SKM-1 (cell line): ENCODE measurements around the gene ZNF83.
"Not testable (repeated sequence)": the region's sequence is repeated elsewhere in the genome, so short reads cannot be mapped to it uniquely, and the experiment has no call there.

Source experiments
- DNase-seq: peaks from one replicate; lab custom pipeline; 2025; ENCODE audit not compliant: unreplicated experiment; lab: John Stamatoyannopoulos, UW

Gene ZNF83

DNA sequence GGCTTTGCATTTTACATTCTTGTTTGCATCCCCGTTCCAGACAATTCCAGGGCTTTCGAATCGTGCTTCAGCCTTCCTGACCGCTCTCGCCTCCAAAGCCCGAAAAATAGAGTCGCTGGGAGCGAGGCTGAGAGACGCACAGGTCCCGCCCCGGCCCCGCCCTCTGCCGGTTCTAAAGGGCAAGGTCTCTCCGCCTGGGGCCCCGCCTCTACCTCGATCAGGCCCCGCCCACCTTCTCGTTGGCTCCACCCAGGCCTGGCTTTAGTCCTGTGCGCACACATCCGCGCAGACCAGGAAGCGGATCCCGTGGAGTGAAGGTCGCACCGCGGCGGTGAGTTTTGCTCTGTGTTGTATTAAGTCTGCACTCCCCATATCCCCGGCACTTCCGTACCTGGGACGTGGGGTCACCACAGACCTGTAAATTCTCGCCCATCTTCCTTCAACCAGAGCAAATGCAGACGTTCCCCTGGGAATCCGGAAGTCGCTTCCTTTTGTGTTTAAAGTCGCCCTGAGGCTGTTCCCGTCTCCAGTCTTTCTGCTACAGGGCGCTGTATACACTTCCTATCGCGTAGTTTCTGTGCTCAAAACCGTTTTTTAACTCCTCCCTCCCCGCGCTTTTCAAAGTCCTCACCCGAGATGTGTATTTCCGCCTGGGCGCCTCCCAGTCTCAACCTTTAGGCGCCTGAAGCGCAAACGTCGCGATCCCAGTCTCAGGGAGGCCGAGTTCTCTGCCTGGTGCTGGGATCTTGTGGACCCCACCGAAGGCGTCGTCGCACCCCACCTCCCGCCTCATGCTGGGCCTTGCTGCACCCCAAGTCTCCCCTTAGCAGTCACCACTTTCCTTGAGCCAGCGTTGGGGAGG is 67.9 kb downstream of the ZNF83 start, which contains the start of gene ZNF701:
TSS of gene ZNF701 (plus strand) at position 288 of the 862 bp plus-strand sequence. CDS start 3,861 bp downstream, outside the sequence.
- peak; percentile 36 for DNase-seq

DNA sequence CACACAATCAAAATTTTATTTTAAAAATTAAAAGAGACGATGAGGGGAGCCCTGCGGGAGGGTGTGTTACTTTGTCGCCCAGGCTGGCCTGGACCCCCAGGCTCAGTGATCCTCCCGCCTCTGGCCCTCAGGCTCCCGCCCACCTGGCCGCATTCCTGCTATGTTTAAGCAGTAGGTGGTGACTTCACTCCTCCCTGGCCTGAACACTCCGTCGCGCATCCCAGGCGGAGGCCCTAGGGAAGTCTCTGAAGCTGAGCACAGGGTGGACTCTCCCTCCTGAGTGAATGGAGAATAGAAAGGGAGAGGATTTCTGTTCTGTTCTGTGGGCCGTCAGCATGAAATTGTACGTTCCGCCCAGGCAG is 68.5 kb downstream of the ZNF83 start:
- not testable (repeated sequence) for DNase-seq

DNA sequence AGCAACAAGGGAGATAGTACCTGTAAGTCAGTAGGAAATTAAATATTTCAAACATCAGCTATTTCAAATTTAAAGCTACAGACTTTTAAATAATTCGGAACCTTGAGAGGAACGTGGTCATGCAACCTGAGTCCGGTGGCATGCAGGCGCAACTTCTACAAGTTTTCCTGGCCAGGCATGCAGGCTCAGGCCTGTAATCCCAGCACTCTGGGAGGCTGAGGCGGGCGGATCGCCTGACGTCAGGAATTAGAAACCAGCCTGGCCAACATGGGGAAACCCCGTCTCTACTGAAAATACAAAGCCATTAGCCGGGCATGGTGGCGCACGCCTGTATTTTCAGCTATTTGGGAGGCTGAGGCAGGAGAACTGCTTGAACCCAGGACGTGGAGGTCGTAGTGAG is 70.2 kb downstream of the ZNF83 start:
- no peak for DNase-seq

DNA sequence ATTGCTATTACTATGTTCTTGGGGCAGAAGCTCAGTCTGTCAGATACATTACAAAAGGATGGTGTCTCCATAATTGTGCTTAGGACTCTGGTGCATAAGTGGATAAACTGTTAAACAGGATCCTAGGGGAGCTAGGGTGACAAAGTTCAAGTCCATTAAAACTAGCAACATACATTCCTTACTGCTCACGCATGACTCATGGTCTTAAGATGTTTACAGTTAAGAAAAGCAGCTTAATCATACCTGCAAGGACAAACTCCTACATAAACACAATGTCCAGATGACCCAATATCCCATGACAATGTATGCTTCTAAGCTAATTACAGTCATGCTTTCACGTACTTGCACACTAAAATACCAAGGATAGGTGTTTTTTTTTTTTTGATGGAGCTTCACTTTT is 71.6 kb downstream of the ZNF83 start:
- no peak for DNase-seq

DNA sequence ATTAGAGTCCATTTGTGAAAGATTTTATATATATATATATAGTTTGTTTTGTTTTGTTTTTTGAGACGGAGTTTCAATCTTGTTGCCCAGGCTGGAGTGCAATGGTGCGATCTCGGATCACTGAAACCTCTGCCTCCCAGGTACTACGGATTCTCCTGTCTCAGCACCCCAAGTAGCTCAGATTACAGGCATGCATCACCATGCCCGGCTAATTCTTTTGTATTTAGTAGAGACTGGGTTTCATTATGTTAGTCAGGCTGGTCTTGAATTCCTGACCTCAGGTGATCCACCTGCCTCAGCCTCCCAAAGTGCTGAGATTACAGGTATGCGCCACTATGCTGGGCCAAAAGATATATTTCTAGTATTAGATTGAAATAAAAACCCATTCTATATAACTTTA is 72.0 kb downstream of the ZNF83 start:
- DNase-seq = no peak
